Fibroblast of skin of left quadriceps (primary cell): ENCODE results near the gene C3orf20.
"Not testable (repeated sequence)": the region's sequence is repeated elsewhere in the genome, so short reads cannot be mapped to it uniquely, and the experiment has no call there.

ENCODE experiments used
- DNase-seq, 2 experiments: peaks; one replicate each; pipeline ENCODE4 v3.0.0-alpha.2; 2013; ENCODE audit warnings: low read depth in 2 of 2

The C3orf20 gene

GRCh38 chr3:14796403-14797077, 121.6 kb downstream of the C3orf20 start:
- DNase-seq: no peak

GRCh38 chr3:14797731-14798130, 122.8 kb downstream of the C3orf20 start:
- DNase-seq: no peak

- no peak for DNase-seq
These were observed 123.3 kb downstream of the C3orf20 start for GRCh38 chr3:14798231-14798630.

DNA sequence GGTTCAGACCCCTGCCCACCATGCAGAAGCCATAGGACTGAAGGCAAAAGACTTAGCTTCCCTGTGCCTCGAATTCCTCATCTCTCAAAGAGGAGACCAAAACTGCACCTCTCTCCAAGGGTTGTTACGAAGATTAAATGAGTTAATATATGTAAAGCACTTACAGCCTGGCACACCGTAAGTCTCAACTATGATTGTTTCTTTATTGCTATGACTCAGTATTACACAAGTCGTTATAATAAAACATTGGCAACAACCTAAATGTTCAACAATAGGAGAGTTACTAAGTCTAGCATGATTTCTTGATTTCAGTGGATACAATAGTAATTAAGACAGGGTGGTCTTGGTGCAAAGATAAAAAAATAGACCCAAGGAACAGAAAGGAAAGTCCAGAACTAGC, 124.2 kb downstream of the C3orf20 start:
- no peak for DNase-seq

GRCh38 chr3:14801031-14801430, 126.1 kb downstream of the C3orf20 start:
- no peak for DNase-seq

GRCh38 chr3:14801668-14802380, 126.9 kb downstream of the C3orf20 start:
- DNase-seq: no peak

- DNase-seq: no peak
These were observed 127.4 kb downstream of the C3orf20 start for GRCh38 chr3:14802381-14802731.

GRCh38 chr3:14803101-14803980, 128.4 kb downstream of the C3orf20 start:
- DNase-seq: no peak

DNA sequence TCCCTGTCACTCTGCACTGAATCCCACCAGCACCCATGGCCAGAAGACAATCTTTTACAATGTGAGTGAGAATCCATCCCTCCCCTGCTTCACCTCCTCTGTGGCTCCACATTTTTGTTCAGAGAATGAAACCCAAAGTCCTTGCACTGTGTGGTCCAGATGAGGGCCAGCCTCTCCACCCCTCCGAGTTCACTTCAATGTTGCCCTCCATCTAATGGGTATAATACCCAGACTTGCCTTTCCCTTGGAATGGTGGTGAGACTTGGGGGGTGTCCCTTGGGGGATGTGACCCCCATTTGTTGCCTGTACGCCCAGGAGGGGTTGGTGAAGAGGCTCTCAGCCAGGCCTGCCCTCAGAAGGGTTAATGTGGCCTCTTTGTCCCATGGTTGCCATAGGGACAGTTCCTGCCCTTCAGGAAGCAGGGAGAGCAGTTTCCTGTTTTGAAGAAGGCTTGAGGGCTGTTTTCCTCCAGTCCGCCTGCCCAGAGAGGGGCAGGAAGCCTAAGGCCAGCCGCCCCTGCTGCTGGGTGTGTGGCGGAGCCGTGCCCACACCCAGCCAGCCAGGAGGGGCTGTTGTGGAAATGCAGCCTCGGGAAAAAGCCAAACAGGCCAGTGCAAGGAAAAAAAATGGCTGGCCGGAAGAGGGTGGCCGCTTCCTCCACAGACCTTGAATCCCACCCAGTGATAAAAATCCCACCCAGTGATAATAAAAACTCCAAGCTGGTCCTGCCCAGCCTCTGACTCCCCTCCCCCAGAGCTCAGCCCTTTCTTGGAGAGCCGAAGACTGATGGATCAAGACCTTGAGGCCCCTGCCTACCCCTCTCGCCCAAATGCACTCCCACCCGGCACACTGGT, 129.3 kb downstream of the C3orf20 start:
- DNase-seq: no peak

DNA sequence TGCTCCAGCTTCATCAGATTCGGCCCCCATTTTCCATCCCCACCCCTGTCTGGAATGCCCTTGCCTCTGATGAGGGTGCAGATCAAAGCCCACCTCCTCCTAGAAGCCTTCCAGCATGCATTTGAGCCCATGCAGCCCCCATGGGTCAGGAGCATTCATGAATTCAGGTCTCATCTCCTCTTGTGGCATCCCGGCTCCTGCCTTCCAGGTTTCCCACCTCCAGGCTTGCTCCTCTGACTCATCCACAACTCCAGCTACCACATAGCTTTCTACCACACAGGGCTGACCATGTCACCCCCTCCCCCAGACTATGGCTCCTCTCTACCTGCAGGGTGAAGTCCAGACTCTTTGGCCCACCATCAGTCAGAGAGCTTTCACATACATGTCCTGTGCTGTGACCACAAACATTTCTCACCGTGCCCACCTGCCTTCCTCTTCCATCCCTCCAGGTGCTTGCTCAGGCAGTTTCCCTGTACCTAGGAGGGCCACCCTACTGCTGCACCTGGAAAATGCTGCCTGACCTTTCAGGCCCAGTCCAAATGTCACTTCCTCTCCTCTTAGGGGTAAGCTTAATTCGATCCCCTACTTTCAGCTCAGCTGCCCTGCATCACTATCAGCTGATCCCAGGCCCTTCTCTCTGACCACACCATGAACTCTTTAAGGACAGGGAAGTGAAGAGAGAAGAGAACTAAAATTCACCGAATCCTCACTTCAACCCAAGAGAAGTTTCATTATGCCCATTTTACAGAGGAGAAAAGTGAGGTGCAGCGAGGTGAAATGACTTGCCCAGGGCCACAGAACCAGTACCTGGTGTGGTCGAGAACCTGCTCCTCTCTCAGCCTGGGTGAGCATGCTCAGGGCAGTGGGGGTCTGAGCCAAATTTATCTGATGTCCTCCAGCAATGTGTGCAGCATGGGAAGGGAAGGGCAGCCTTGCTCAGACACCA, 130.2 kb downstream of the C3orf20 start:
- DNase-seq: no peak

- no peak for DNase-seq
These were observed 131.1 kb downstream of the C3orf20 start for GRCh38 chr3:14805961-14806537.

DNA sequence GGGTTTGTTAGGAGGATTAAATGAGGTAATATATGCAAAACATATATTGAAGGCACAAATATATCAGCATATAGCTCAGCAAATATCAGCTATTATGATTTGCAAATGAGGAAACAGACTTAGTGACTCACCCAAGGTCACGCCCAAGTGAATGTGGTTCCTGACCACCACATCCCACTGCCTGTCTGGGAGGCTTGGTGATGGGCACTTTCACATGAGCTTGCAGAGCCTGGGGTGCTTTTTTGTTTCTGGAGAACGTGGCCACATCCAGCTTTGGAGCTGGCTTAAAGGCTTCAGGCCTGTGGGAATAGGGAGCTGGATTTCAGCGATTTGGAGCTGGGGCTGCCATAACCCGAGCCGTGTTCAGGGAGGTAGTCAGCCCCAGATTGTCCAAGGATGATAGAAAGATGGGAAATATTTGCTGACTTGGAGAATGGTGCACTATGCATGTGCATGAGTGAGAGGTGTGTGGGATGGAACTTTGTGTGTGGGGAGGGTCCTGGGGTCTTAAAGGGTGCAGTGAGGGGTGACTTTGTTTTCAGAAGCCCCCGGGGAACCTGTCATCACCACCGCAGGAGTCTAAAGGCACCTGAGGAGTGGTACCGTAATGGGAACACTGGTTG, 131.8 kb downstream of the C3orf20 start:
- DNase-seq: no peak

- no peak for DNase-seq
These were observed 133.1 kb downstream of the C3orf20 start for GRCh38 chr3:14808025-14808424.

DNA sequence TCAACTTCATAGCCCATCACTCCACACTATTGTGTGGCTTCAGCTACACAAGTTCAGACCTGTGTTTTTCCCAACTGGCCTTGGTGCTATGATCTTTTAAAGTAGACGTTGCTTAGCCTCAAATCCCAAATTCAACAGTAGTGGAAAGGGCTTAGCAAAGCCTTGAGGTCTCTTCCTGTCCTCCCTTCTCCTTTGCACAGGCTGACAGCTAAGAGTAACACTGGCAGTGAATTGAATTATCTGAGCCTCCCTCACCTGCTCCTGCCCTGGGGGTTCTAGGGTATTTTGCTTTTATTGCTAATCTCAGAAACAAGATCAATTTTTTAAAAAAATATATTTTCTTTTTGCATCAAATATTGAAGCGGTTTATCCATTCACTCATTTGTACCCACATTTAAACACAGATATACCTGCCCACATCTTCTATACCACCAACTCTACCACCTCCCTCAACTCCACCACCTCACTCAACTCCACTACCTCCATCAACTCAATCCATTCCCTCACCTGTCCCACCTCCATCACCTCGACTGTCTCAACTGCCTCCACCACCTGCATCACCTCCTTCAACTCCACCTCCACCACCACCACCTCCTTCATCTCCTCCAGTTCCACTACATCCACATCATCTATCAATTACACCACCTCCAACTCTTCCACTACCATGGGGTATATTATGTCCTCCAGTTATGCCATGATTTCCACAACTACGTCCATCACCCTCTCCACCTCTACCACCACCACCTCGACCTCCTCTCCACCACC, 133.7 kb downstream of the C3orf20 start:
- DNase-seq: no peak

GRCh38 chr3:14809611-14810010, 134.7 kb downstream of the C3orf20 start:
- DNase-seq: not testable (repeated sequence)

GRCh38 chr3:14810070-14810791, 135.3 kb downstream of the C3orf20 start:
- no peak for DNase-seq

- DNase-seq: no peak
These were observed 136.1 kb downstream of the C3orf20 start for GRCh38 chr3:14810801-14811661.
